IPS-NIHi11 (cell line): ENCODE measurements around the gene TUBB.
"Not testable (repeated sequence)": the region's sequence is repeated elsewhere in the genome, so short reads cannot be mapped to it uniquely, and the experiment has no call there.

Experiments used
- DNase-seq: peaks from one replicate; pipeline ENCODE4 v3.0.0; 2012; ENCODE audit warnings: mixed read lengths, low spot score

The TUBB gene

GRCh38 chr6:30761791-30762429, 41.8 kb downstream of the TUBB start:
- DNase-seq, result no peak

- no peak for DNase-seq
Observed at GRCh38 chr6:30763155-30763617, 43.0 kb downstream of the TUBB start.

- no peak for DNase-seq
Observed at GRCh38 chr6:30763618-30764489, 43.7 kb downstream of the TUBB start.

- DNase-seq, result not testable (repeated sequence)
Observed at GRCh38 chr6:30764490-30765043, 44.4 kb downstream of the TUBB start.

GRCh38 chr6:30765495-30765894, 45.3 kb downstream of the TUBB start:
- DNase-seq, result not testable (repeated sequence)

GRCh38 chr6:30766461-30767157, 46.5 kb downstream of the TUBB start:
- DNase-seq, result no peak

- no peak for DNase-seq
Observed at GRCh38 chr6:30767158-30767943, 47.2 kb downstream of the TUBB start.

GRCh38 chr6:30767944-30768301, 47.8 kb downstream of the TUBB start:
- no peak for DNase-seq

- no peak for DNase-seq
Observed at GRCh38 chr6:30768634-30769087, 48.5 kb downstream of the TUBB start.

- peak; percentile 77 for DNase-seq
Observed at GRCh38 chr6:30769088-30769852, 49.1 kb downstream of the TUBB start.

GRCh38 chr6:30769853-30770524, 49.8 kb downstream of the TUBB start:
- DNase-seq, result no peak

GRCh38 chr6:30770592-30770991, 50.4 kb downstream of the TUBB start:
- DNase-seq, result no peak

- DNase-seq, result no peak
Observed at GRCh38 chr6:30774701-30775100, 54.5 kb downstream of the TUBB start.
